Measurements from ENCODE around the gene SLC36A3.

GRCh38 chr5:151251001-151251551 is 52.5 kb downstream of the SLC36A3 start:
- TF ChIP-seq CTCF (IDR thresholded peaks at IDR 0.05; ENCODE audit: insufficient read depth, low read length) (no peak), GABPA (IDR thresholded peaks at IDR 0.05; ENCODE audit: low read depth) (no peak), POLR2AphosphoS5 (IDR thresholded peaks at IDR 0.05; ENCODE audit: low read depth) (no peak)

All from HL-60 (cell line).